Chondrocyte (in vitro differentiated cells): Measurements from ENCODE around the gene KCNT1. TPM values are rescaled to one million over a fixed set of nuclear protein-coding genes. Genes with fewer than 3 reads are reported as not detected.

ENCODE experiments used
- DNase-seq: peaks from one replicate; pipeline ENCODE4 v3.0.0; 2021; ENCODE audit warnings: mixed read lengths, low spot score
- H3K27ac Mint-ChIP-seq: one replicate; pipeline ENCODE4 v1.8.0; 2021; ENCODE audit warnings: mild to moderate bottlenecking, moderate library complexity, mixed read lengths; ENCODE audit not compliant: unreplicated experiment
- H3K27me3 Mint-ChIP-seq: 2 replicates; pipeline ENCODE4 v1.8.0; 2021; ENCODE audit warnings: low read depth, mixed read lengths
- H3K36me3 Mint-ChIP-seq: 2 replicates; pipeline ENCODE4 v1.8.0; 2021; ENCODE audit warnings: low read depth, mixed read lengths
- H3K4me1 Mint-ChIP-seq: 2 replicates; pipeline ENCODE4 v1.8.0; 2021; ENCODE audit warnings: low read depth, mild to moderate bottlenecking, mixed read lengths
- H3K4me3 Mint-ChIP-seq: one replicate; pipeline ENCODE4 v1.8.0; 2021; ENCODE audit warnings: mild to moderate bottlenecking, moderate library complexity, mixed read lengths; ENCODE audit not compliant: unreplicated experiment
- H3K9me3 Mint-ChIP-seq: 2 replicates; pipeline ENCODE4 v1.8.0; 2021; ENCODE audit warnings: low read depth, mixed read lengths
- total RNA-seq: library from RNA; stranded (reverse); gene quantifications from 3 replicates; pipeline ENCODE4 v1.2.1, GENCODE V29; 2021
- TF ChIP-seq, protein P1 (sequence below): fragments of 200-600 bp; sonication (generic); IDR thresholded peaks from 2 replicates; pipeline ENCODE4 v1.5.0; 2021; ENCODE audit warnings: antibody characterized with exemption, mild to moderate bottlenecking, moderate library complexity

The KCNT1 gene
- total RNA-seq, 1 donor from 2014 or later, result not detected

GRCh38 chr9:135698767-135699166 is 3.2 kb upstream of the KCNT1 start:
- H3K27ac Mint-ChIP-seq, result no peak overlapping the region
- peaks cover 13% of the 10 kb centered on the region for H3K27me3 Mint-ChIP-seq
- TF ChIP-seq, protein P1, sequence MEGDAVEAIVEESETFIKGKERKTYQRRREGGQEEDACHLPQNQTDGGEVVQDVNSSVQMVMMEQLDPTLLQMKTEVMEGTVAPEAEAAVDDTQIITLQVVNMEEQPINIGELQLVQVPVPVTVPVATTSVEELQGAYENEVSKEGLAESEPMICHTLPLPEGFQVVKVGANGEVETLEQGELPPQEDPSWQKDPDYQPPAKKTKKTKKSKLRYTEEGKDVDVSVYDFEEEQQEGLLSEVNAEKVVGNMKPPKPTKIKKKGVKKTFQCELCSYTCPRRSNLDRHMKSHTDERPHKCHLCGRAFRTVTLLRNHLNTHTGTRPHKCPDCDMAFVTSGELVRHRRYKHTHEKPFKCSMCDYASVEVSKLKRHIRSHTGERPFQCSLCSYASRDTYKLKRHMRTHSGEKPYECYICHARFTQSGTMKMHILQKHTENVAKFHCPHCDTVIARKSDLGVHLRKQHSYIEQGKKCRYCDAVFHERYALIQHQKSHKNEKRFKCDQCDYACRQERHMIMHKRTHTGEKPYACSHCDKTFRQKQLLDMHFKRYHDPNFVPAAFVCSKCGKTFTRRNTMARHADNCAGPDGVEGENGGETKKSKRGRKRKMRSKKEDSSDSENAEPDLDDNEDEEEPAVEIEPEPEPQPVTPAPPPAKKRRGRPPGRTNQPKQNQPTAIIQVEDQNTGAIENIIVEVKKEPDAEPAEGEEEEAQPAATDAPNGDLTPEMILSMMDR, result peak; percentile 6
- no peaks in the 10 kb centered on the region for H3K4me1 Mint-ChIP-seq
- H3K9me3 Mint-ChIP-seq, result no peaks in the 10 kb centered on the region
- no peak overlapping the region for H3K4me3 Mint-ChIP-seq
- DNase-seq, result no peak
- H3K36me3 Mint-ChIP-seq, result no peaks in the 10 kb centered on the region

- Mint-ChIP-seq H3K9me3 (no peaks in the 10 kb centered on the region), H3K36me3 (no peaks in the 10 kb centered on the region), H3K4me1 (no peaks in the 10 kb centered on the region), H3K27ac (no peak within 1 kb of the TSS), H3K4me3 (no peak within 1 kb of the TSS), H3K27me3 (peaks cover 9% of the 10 kb centered on the region)
- TF ChIP-seq, protein P1, result no peak
- DNase-seq, result no peak
Measured at GRCh38 chr9:135699440-135699839, 2.5 kb upstream of the KCNT1 start, which contains the start of gene SOHLH1. TSS of gene SOHLH1 (minus strand) at chr9:135699481. CDS start at chr9:135699467, 14 bp downstream.

- no peaks in the 10 kb centered on the region for H3K36me3 Mint-ChIP-seq
- DNase-seq, result no peak
- H3K9me3 Mint-ChIP-seq, result no peaks in the 10 kb centered on the region
- TF ChIP-seq, protein P1, result no peak
- peaks cover 9% of the 10 kb centered on the region for H3K27me3 Mint-ChIP-seq
- H3K27ac Mint-ChIP-seq, result no peak overlapping the region
- H3K4me1 Mint-ChIP-seq, result peaks cover 3% of the 10 kb centered on the region
- no peak overlapping the region for H3K4me3 Mint-ChIP-seq
Measured at GRCh38 chr9:135700525-135700924, 1.5 kb upstream of the KCNT1 start.

DNA sequence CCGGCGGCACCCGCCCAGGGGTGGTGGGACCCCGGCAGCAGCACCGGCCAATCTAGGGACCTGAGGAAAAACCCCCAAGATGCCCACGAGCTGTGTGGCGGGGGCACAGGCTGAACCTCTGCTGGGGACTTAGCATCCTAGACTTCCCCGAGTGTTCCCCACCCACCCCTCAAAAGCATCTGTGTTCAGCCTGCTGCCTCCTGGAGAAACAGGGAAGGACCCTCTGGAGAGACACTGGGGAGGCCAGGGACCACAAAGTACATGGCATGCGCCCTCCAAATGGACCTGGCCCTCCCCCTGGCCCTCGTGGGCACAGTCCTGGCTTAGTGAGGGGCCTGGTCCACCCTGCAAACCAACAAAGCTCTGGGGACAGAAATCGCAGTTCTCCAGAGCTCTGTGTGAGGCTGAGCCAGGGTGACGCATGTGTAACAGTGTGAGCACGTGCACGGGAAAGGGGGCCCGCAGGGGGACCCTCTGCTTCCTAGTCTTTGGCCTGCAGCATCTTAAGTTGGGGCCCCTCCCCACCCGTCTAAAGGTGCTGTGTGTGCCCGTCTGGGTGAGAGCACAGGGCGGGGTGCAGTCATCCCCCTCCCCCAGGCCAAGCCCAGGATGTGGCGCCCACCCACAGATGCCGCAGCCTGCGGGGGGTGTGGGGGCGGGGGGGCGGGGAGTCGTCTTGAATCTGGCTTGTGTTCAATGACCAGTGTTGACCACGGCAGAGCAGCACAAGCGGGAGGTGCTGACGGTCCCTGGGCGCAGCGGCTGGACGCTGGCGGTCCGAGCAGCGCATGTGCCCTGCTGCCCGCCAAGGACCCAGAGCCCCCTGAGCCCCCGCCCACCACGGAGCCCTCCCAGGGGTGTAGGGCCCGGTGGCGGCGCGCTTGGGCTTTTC is 672 bp upstream of the KCNT1 start:
- Mint-ChIP-seq H3K9me3 (no peaks in the 10 kb centered on the region), H3K27me3 (peaks cover 6% of the 10 kb centered on the region), H3K4me3 (no peak overlapping the region), H3K27ac (no peak overlapping the region), H3K36me3 (no peaks in the 10 kb centered on the region), H3K4me1 (peaks cover 3% of the 10 kb centered on the region)
- no peak for DNase-seq
- TF ChIP-seq, protein P1, result no peak

GRCh38 chr9:135703726-135704125 is 1.7 kb downstream of the KCNT1 start:
- H3K4me1 Mint-ChIP-seq, result peaks cover 3% of the 10 kb centered on the region
- H3K27ac Mint-ChIP-seq, result no peak overlapping the region
- TF ChIP-seq, protein P1, result no peak
- peaks cover 16% of the 10 kb centered on the region for H3K27me3 Mint-ChIP-seq
- H3K36me3 Mint-ChIP-seq, result no peaks in the 10 kb centered on the region
- H3K9me3 Mint-ChIP-seq, result no peaks in the 10 kb centered on the region
- no peak overlapping the region for H3K4me3 Mint-ChIP-seq
- no peak for DNase-seq
